Measurements from ENCODE around the gene CD59. TPM values are rescaled to one million over a fixed set of nuclear protein-coding genes. Genes with fewer than 3 reads are reported as not detected.

Gene CD59
- total RNA-seq, 4 donors from 2014 or later = 327 to 685 (median 490) TPM

DNA sequence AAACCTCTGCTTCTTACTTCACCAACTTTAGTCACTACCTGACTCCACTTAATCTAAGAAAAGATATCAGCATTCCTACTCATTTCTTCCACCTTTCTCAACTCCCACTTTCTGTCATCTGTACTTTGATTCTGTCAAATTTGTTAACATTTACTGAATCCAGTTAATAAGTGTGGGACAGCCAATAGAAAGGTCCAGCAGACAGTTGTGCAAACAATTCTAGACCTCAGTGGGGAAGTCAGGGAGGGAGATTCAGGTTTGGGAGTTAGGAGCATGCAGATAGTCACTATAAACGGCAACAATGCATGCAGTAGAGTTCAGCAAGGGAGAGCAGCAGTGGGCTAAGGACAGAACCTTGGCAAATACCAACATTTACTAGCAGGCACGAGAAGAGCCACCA is 34.0 kb upstream of the CD59 start:
- ATAC-seq (ENCODE audit: low FRiP score) (no peak), DNase-seq (ENCODE audit: low spot score) (no peak)
- no peak for TF ChIP-seq CTCF (IDR thresholded peaks at IDR 0.05)

DNA sequence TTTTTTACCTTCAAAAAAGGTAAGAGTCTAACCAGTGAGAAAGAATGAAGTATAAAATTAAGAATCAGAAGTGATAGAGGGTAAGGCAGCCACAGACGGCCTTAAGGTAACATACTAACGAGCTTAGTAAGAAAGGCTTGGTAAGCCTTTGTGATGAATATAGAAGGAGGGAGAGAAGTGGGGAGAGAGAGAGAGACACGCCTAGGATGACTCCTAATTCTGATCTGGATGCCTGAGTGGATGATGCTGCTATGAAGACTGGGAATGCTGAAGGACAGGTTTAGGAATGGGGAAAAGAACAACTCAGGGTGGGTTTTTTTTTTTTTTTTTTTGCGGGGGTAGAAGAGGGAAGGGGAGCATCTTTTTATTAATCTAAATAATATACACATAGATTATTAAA is 33.3 kb upstream of the CD59 start:
- no peak for ATAC-seq (ENCODE audit: low FRiP score)
- TF ChIP-seq CTCF (IDR thresholded peaks at IDR 0.05) = no peak
- DNase-seq (ENCODE audit: low spot score) = no peak

DNA sequence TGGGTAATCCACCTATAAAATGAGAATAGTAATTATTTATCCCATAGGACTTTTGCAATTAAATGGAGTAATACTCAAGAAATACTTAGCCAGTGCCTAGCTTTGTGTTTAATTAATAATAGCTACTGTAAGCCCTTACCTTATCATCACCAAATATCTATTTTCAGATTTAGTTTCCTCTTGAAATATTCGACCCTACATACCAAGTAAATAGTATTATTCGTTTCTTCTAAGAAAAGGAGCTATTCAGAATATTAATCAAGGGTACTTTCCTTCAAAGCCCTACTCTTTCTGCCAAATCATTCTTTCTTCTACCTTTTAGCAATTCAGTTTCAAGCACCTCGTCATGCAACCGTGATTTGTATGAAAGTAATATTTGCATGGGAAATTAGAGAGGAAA is 31.4 kb upstream of the CD59 start:
- TF ChIP-seq CTCF (IDR thresholded peaks at IDR 0.05) = no peak
- DNase-seq (ENCODE audit: low spot score) (no peak), ATAC-seq (ENCODE audit: low FRiP score) (no peak)

DNA sequence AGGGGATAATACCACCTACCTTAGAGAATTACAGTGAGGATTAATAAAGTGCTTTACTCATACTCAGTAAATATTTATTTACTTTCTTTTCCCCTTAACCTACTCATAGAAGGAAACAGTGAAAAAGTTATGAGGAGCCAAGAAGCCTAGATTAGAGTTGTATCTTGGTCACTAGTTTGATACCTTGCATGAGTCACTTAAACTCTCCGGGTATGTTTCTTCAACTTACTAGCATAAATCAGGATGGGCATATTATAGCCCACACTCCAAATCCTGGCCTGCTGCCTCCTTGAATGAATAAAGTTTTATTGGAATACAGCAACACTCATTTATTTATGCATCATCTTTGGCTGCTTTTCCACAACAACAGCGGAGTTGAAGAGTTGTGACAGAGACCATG is 29.9 kb upstream of the CD59 start:
- no peak for ATAC-seq (ENCODE audit: low FRiP score)
- no peak for DNase-seq (ENCODE audit: low spot score)
- no peak for TF ChIP-seq CTCF (IDR thresholded peaks at IDR 0.05)

DNA sequence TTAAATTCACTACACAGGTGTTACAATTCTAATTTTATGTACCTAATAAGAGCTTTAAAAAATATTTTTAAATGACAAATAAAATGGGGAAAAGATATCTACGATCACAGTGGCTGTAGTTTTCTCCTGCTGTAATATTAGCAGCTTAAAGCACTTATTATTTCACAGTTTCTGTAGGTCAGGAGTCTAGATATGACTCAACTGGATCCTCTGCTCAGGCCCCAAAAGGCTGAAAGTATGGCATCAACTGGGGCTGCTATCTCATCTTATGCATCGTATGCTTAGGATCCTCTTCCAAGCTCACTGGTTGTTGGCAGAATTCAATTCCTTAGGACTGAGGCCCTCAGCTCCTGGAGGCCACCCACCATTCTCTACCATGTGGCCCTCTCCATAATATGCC is 25.2 kb upstream of the CD59 start:
- DNase-seq (ENCODE audit: low spot score) (no peak), ATAC-seq (ENCODE audit: low FRiP score) (no peak)
- TF ChIP-seq CTCF (IDR thresholded peaks at IDR 0.05) = no peak

DNA sequence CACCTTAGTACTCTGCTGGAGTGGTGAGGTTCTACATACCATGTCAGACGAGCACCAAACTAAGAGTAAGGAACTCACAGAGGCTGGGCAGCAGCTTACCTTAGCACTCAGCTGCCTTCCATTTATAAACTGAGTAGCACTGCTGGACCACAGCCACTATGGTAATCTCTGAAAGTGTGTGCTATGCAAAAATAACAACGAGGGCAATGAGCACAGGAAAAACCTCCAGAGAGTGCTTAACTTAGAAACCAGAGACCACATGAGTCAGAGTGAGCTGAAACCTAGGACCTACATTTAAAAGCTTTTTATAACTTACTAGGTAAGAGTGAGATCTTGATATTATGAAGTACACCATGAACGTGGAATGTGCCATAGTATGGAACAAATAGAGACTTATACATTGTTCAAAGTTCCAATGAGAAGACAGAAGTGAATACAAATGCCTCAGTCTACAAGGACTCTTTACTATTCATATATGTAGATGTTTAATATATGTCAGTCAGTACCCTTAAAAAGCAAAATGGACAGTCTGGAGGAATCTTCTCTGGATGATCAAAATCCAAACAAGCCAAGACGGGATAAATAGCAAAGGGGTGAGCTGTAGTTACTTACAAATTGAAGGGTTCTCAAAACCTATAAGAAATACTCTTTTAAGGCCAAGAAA is 17.2 kb upstream of the CD59 start:
- no peak for TF ChIP-seq CTCF (IDR thresholded peaks at IDR 0.05)
- DNase-seq (ENCODE audit: low spot score) = no peak
- no peak for ATAC-seq (ENCODE audit: low FRiP score)

GRCh38 chr11:33751878-33752277 is 15.7 kb upstream of the CD59 start:
- no peak for DNase-seq (ENCODE audit: low spot score)
- TF ChIP-seq CTCF (IDR thresholded peaks at IDR 0.05) = no peak
- ATAC-seq (ENCODE audit: low FRiP score) = no peak

Measured in omental fat pad (tissue), 4 donors.